Progenitor cell of endocrine pancreas (in vitro differentiated cells): ENCODE measurements around the gene RNF220. TPM values are rescaled to one million over a fixed set of nuclear protein-coding genes. Genes with fewer than 3 reads are reported as not detected.
"Not testable (repeated sequence)": the region's sequence is repeated elsewhere in the genome, so short reads cannot be mapped to it uniquely, and the experiment has no call there.

ENCODE experiments used
- DNase-seq: peaks from one replicate; pipeline ENCODE4 v3.0.0; 2021; ENCODE audit warnings: low spot score; ENCODE audit not compliant: unreplicated experiment
- H3K27ac Mint-ChIP-seq: 2 replicates; pipeline ENCODE4 v1.8.0; 2021; ENCODE audit warnings: mild to moderate bottlenecking, moderate library complexity, mixed read lengths
- H3K27me3 Mint-ChIP-seq: 2 replicates; pipeline ENCODE4 v1.8.0; 2021; ENCODE audit warnings: mixed read lengths
- H3K36me3 Mint-ChIP-seq: 2 replicates; pipeline ENCODE4 v1.8.0; 2022; ENCODE audit warnings: mixed read lengths; ENCODE audit not compliant: insufficient read depth
- H3K4me1 Mint-ChIP-seq: 2 replicates; pipeline ENCODE4 v1.8.0; 2021; ENCODE audit warnings: low read depth, mixed read lengths
- H3K4me3 Mint-ChIP-seq: 2 replicates; pipeline ENCODE4 v1.8.0; 2021; ENCODE audit warnings: low read depth, mild to moderate bottlenecking, moderate library complexity, mixed read lengths
- H3K9me3 Mint-ChIP-seq: 2 replicates; pipeline ENCODE4 v1.8.0; 2021; ENCODE audit warnings: low read depth, mixed read lengths
- CTCF ChIP-seq: fragments of 200-600 bp; sonication (generic); IDR thresholded peaks from one replicate; pipeline ENCODE4 v1.5.0; 2021; ENCODE audit warnings: antibody characterized with exemption, mild to moderate bottlenecking; ENCODE audit not compliant: unreplicated experiment
- total RNA-seq: library from RNA; stranded (reverse); gene quantifications from 2 replicates; pipeline ENCODE4 v1.2.1, GENCODE V29; 2021

RNF220 gene
- total RNA-seq, 1 donor from 2014 or later, result 85.9 TPM

GRCh38 chr1:44695671-44696070 is 290.6 kb downstream of the RNF220 start:
- DNase-seq, result no peak
- no peak for TF ChIP-seq CTCF
- H3K36me3 Mint-ChIP-seq, result peaks cover 5% of the 10 kb centered on the region
- no peak overlapping the region for H3K27ac Mint-ChIP-seq
- no peaks in the 10 kb centered on the region for H3K27me3 Mint-ChIP-seq
- no peaks in the 10 kb centered on the region for H3K9me3 Mint-ChIP-seq
- no peak overlapping the region for H3K4me3 Mint-ChIP-seq
- H3K4me1 Mint-ChIP-seq, result no peaks in the 10 kb centered on the region

- no peak for TF ChIP-seq CTCF
- Mint-ChIP-seq H3K4me1 (peaks cover 4% of the 10 kb centered on the region), H3K9me3 (no peaks in the 10 kb centered on the region), H3K27me3 (peaks cover 1% of the 10 kb centered on the region), H3K27ac (no peak overlapping the region), H3K36me3 (peaks cover 5% of the 10 kb centered on the region), H3K4me3 (no peak overlapping the region)
- DNase-seq, result no peak
These were observed 291.0 kb downstream of the RNF220 start for GRCh38 chr1:44696101-44696500.

- H3K4me1 Mint-ChIP-seq, result peaks cover 7% of the 10 kb centered on the region
- no peak overlapping the region for H3K4me3 Mint-ChIP-seq
- H3K27me3 Mint-ChIP-seq, result peaks cover 3% of the 10 kb centered on the region
These were observed 291.8 kb downstream of the RNF220 start for GRCh38 chr1:44696789-44697345.

GRCh38 chr1:44698138-44698537 is 293.1 kb downstream of the RNF220 start:
- no peaks in the 10 kb centered on the region for H3K36me3 Mint-ChIP-seq
- H3K4me3 Mint-ChIP-seq, result no peak overlapping the region
- H3K27me3 Mint-ChIP-seq, result peaks cover 6% of the 10 kb centered on the region
- H3K9me3 Mint-ChIP-seq, result no peaks in the 10 kb centered on the region
- DNase-seq, result no peak
- TF ChIP-seq CTCF, result no peak
- peaks cover 7% of the 10 kb centered on the region for H3K4me1 Mint-ChIP-seq
- no peak overlapping the region for H3K27ac Mint-ChIP-seq

More at GRCh38 chr1:44696789-44697345, 291.8 kb downstream of the RNF220 start:
- no peak for TF ChIP-seq CTCF
- no peak for DNase-seq
- no peaks in the 10 kb centered on the region for H3K9me3 Mint-ChIP-seq
- no peaks in the 10 kb centered on the region for H3K36me3 Mint-ChIP-seq
- no peak overlapping the region for H3K27ac Mint-ChIP-seq

- H3K9me3 Mint-ChIP-seq, H3K4me3 Mint-ChIP-seq, H3K27me3 Mint-ChIP-seq, H3K27ac Mint-ChIP-seq, H3K36me3 Mint-ChIP-seq, DNase-seq, H3K4me1 Mint-ChIP-seq: not testable (repeated sequence)
These were observed 294.3 kb downstream of the RNF220 start for GRCh38 chr1:44699375-44699774.

- H3K27ac Mint-ChIP-seq, result no peak overlapping the region
- no peak for TF ChIP-seq CTCF
- peaks cover 7% of the 10 kb centered on the region for H3K27me3 Mint-ChIP-seq
- H3K4me3 Mint-ChIP-seq, result no peak overlapping the region
- peaks cover 7% of the 10 kb centered on the region for H3K4me1 Mint-ChIP-seq
- no peaks in the 10 kb centered on the region for H3K36me3 Mint-ChIP-seq
- no peak for DNase-seq
- H3K9me3 Mint-ChIP-seq, result no peaks in the 10 kb centered on the region
These were observed 295.5 kb downstream of the RNF220 start for GRCh38 chr1:44700573-44700972.
